H1 (cell line): Measurements from ENCODE around the gene DUXB. TPM values are rescaled to one million over a fixed set of nuclear protein-coding genes. Genes with fewer than 3 reads are reported as not detected.

Source experiments
- ASH2L ChIP-seq: fragments of 200-600, 300-600 bp; sonication (generic); IDR thresholded peaks from one replicate; pipeline ENCODE4 v1.7.1; 2017; ENCODE audit warnings: low read length
- CBX8 ChIP-seq: fragments of 300-800, 300-1000 bp; sonication (generic); IDR thresholded peaks from 2 replicates; pipeline ENCODE4 v1.7.1; 2016; ENCODE audit warnings: low read depth, low read length, borderline replicate concordance
- EZH2 ChIP-seq: fragments of 200-600 bp; sonication (generic); IDR thresholded peaks from 2 replicates; pipeline ENCODE4 v1.7.1; 2012; ENCODE audit warnings: low read depth, mild to moderate bottlenecking, moderate library complexity, low read length, inconsistent platforms; ENCODE audit not compliant: severe bottlenecking
- FOSL1 ChIP-seq: IDR thresholded peaks from 2 replicates; pipeline ENCODE4 v1.6.1; 2011; ENCODE audit warnings: mild to moderate bottlenecking, low read depth, low read length, moderate library complexity; ENCODE audit not compliant: insufficient read depth
- GABPA ChIP-seq: IDR thresholded peaks from 2 replicates; pipeline ENCODE4 v1.6.1; 2011; ENCODE audit warnings: mild to moderate bottlenecking, low read length, moderate library complexity, borderline replicate concordance; ENCODE audit not compliant: insufficient read depth
- POLR2A ChIP-seq, 2 experiments: IDR thresholded peaks; 1 replicate in 1 of 2; 2 replicates in 1 of 2; pipeline ENCODE4 v1.6.1; 2011; ENCODE audit warnings: low read depth in 2 of 2, low read length in 2 of 2, mild to moderate bottlenecking in 2 of 2; ENCODE audit errors: control extremely low read depth in 1 of 2
- polyA plus RNA-seq, 7 experiments: library from polyadenylated mRNA; depleted of rRNA in 3 of 7; stranded (reverse) in 5 of 7; unstranded in 2 of 7; fragments of >200 nt in 5 of 7; fragments of 200-250 nt in 2 of 7; gene quantifications; 1 replicate in 5 of 7; 2 replicates in 1 of 7; 4 replicates in 1 of 7; pipeline versions ENCODE4 v1.2.1 to v1.2.3, GENCODE V29; 2011 to 2013; ENCODE audit warnings: missing spikeins in 2 of 7, mixed read lengths in 2 of 7
- total RNA-seq: library from RNA; stranded (reverse); fragmentation: NEBNext Ultra II Directional; extraction: Animal tissue kit (Norgen Biotek cat#: 25700); gene quantifications from 2 replicates; pipeline ENCODE4 v1.2.1, GENCODE V29; 2021

The DUXB gene
- total and polyA plus RNA-seq, 2 of the 8 experiments (the other 6 are each of a cell fraction or from before 2014, with no cell fraction given): not detected

- TF ChIP-seq CBX8 (no peak), POLR2A (IDR thresholded peaks at IDR 0.05; ENCODE audit: control extremely low read depth in 1 of 2, low read depth in 2 of 2, low read length in 2 of 2) (no peak), FOSL1 (no peak), GABPA (no peak), ASH2L (no peak), EZH2 (no peak)
- TF ChIP-seq, all 59 proteins: peak for 0
These were observed 24.4 kb downstream of the DUXB start, which contains the start of gene CPHXL2 (continued) for GRCh38 chr16:75676909-75677308.
